GM12892 (cell line): ENCODE measurements around the gene TSC22D4.

Experiments
- POLR2A ChIP-seq: IDR thresholded peaks from 2 replicates; pipeline ENCODE4 v1.6.1; 2011; ENCODE audit warnings: low read depth, low read length, control low read depth
- POLR2AphosphoS5 ChIP-seq: IDR thresholded peaks from 2 replicates; pipeline ENCODE4 v1.6.1; 2011; ENCODE audit warnings: low read depth, low read length, control low read depth
- TAF1 ChIP-seq: IDR thresholded peaks from 2 replicates; pipeline ENCODE4 v1.6.1; 2011; ENCODE audit warnings: low read depth, mild to moderate bottlenecking, control low read depth, low read length, borderline replicate concordance

DNA sequence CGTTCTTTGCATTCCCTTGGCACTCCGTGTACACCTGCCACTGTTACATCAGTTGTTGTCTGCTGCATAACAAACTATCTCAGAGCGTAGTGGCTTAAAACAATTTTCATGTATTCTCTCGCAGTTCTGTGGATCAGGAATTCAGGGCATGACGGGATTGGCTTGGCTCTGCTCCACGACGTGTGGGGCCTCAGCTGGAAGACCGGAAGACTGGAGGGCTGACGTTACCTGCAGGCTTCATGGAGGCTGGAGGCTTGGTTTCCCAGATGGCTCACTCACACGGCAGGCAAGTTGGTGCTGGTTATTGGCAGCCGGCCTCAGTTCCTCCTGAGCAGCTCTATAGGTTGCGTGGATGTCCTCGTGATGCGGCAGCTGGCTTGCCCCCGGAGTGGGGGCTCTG is 30.2 kb upstream of the TSC22D4 start:
- TF ChIP-seq POLR2A (no peak), POLR2AphosphoS5 (no peak), TAF1 (no peak)
